Measurements from ENCODE around the gene PRR14. TPM values are rescaled to one million over a fixed set of nuclear protein-coding genes. Genes with fewer than 3 reads are reported as not detected.
"Not testable (repeated sequence)": the region's sequence is repeated elsewhere in the genome, so short reads cannot be mapped to it uniquely, and the experiment has no call there.

Gene PRR14
- total RNA-seq, 4 donors from 2014 or later = 45.5 to 107 (median 65.0) TPM

DNA sequence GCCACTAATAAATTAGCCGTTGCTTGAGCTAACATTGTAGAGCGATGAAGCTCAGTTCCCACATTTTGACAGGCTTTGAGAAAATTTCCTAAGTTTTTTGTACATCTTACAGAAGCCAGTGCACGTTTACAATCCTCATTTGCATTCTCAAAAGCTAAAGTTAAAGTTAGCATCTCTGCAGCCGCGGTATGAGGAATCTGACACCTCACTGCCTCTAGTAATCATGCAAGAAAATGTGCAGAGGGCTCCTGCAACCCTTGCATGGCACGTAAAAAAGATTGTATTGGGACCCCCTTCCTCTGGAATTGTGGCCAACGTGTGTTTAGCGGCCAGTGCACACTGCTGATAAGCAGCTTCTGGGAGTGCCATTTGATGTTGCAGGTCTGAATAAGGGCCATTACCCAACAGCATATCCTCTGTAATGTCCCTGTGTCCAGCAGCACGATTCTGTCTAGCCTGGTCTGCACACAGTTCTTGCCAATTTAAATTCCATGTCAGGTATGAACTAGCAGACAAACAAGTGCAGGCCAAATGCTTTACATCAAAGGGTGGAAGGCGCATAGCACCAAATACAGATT lies 28.2 kb upstream of the PRR14 start:
- Histone ChIP-seq H3K4me3 (no peak overlapping the region), H3K9me3 (no peaks in the 10 kb centered on the region), H3K36me3 (no peaks in the 10 kb centered on the region), H3K4me1 (no peaks in the 10 kb centered on the region), H3K27me3 (no peaks in the 10 kb centered on the region), H3K27ac (no peak overlapping the region)
- no peak for TF ChIP-seq POLR2A (IDR thresholded peaks at IDR 0.05)
- no peak for TF ChIP-seq CTCF (IDR thresholded peaks at IDR 0.05)
- no peak for DNase-seq

DNA sequence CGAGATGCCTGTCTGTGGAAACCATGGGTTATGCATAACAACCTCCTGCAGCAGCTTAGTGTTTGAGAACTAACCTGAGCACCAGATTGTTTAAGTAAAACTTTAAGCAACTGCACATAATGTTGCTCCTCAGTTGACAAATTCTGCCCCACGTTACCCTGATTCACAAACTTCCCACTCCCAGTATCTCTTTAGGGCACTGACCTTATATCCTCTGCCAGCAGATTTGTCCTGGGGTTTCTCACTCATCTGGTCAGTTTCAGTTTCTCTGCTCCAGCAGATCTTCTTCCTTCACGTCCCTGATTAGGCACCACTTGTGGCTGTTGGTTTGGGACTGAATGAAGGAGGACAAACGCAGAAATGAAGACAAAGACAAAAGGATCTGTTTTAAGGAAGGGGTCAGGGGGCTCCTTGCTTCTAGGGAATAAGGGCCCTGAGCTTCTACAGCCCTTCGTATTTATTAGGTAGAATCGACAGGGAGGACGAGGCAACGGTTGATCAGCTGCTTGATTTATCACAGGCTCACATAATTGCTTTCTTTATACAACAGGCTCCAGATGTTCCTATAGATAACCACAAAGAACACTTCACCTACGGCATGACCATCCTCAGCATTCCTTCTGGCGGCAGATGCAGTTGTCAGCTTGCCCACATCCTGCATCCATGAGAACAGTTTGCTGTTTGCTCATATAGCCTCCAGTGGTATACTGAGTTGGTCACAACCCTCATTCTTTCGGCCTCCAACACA lies 27.1 kb upstream of the PRR14 start:
- peaks cover 0 to 3% (median 0%) of the 10 kb centered on the region in 4 donors for H3K4me1 ChIP-seq
- no peaks in the 10 kb centered on the region for H3K9me3 ChIP-seq
- H3K27me3 ChIP-seq = no peaks in the 10 kb centered on the region
- no peak for TF ChIP-seq POLR2A (IDR thresholded peaks at IDR 0.05)
- no peak for TF ChIP-seq CTCF (IDR thresholded peaks at IDR 0.05)
- no peak overlapping the region for H3K4me3 ChIP-seq
- no peak overlapping the region for H3K27ac ChIP-seq
- no peaks in the 10 kb centered on the region for H3K36me3 ChIP-seq
- DNase-seq = no peak

GRCh38 chr16:30626236-30626635 lies 24.5 kb upstream of the PRR14 start:
- H3K9me3 ChIP-seq = no peaks in the 10 kb centered on the region
- TF ChIP-seq CTCF (IDR thresholded peaks at IDR 0.05) (no peak), POLR2A (IDR thresholded peaks at IDR 0.05) (no peak)
- H3K36me3 ChIP-seq = no peaks in the 10 kb centered on the region
- no peak for DNase-seq
- no peak overlapping the region for H3K27ac ChIP-seq
- peaks cover 0 to 3% (median 0%) of the 10 kb centered on the region in 4 donors for H3K4me1 ChIP-seq
- H3K4me3 ChIP-seq = no peak overlapping the region
- no peaks in the 10 kb centered on the region for H3K27me3 ChIP-seq

- no peaks in the 10 kb centered on the region for H3K36me3 ChIP-seq
- no peaks in the 10 kb centered on the region for H3K9me3 ChIP-seq
- TF ChIP-seq CTCF (IDR thresholded peaks at IDR 0.05) (peak; percentile 87 to 97 (median 92)), POLR2A (IDR thresholded peaks at IDR 0.05) (no peak)
- peak; percentile 92 to 96 (median 93) for DNase-seq
- H3K27me3 ChIP-seq = no peaks in the 10 kb centered on the region
- peaks cover 0 to 3% (median 0%) of the 10 kb centered on the region in 4 donors for H3K4me1 ChIP-seq
- peak overlapping the region in 1 of 4 donors; percentile 38 for H3K4me3 ChIP-seq
- H3K27ac ChIP-seq = peak overlapping the region in 2 of 4 donors; percentile 42 to 43
Measured at GRCh38 chr16:30628628-30629540, 21.9 kb upstream of the PRR14 start.

- not testable (repeated sequence) for H3K27ac ChIP-seq, H3K4me1 ChIP-seq
Measured at GRCh38 chr16:30632454-30632853, 18.3 kb upstream of the PRR14 start.

More at GRCh38 chr16:30632454-30632853, 18.3 kb upstream of the PRR14 start:
- H3K4me3 ChIP-seq, DNase-seq, H3K9me3 ChIP-seq, H3K36me3 ChIP-seq, H3K27me3 ChIP-seq: not testable (repeated sequence)

Measured in Peyer's patch (tissue), 4 donors.